Measurements from ENCODE around the gene FN1. TPM values are rescaled to one million over a fixed set of nuclear protein-coding genes. Genes with fewer than 3 reads are reported as not detected.

Gene FN1
- total RNA-seq, 1 experiment from 2014 or later, result 3,465 TPM

- no peak for DNase-seq (ENCODE audit: low read depth)
Measured at GRCh38 chr2:215407061-215407460, 28.8 kb downstream of the FN1 start.

- DNase-seq (ENCODE audit: low read depth), result no peak
Measured at GRCh38 chr2:215405722-215406581, 29.9 kb downstream of the FN1 start.

DNA sequence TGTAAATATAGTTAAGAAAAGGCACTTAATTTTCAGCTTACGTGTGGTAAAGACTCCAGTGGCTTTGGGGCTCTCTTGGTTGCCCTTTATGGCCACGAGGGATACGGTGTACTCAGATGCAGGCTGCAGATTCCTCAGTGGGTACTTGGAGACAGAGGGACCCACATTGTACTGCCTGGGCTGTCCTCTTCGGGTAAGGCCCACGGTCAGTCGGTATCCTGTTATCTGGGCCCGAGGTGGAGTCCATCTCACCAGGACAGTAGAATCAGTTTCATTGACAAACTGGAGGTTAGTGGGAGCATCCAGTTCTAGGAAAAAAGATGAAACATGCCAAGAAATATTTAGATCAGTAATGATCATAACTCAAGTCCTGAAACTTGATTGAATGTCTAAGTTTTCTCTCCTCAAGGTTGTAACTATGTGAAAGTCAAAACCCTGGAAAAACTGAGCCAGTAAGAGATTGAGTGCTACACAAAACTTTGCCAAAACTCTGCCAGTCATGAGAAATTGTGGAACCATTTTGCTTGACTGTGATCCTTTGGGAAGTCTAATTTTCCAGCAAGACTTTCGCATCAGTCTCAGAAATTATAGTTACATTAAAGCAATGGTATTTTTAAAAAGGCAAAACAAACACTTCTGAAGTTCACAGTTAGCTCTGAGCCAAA, 31.4 kb downstream of the FN1 start:
- DNase-seq (ENCODE audit: low read depth), result no peak

GRCh38 chr2:215403441-215404347, 32.2 kb downstream of the FN1 start:
- no peak for DNase-seq (ENCODE audit: low read depth)

DNA sequence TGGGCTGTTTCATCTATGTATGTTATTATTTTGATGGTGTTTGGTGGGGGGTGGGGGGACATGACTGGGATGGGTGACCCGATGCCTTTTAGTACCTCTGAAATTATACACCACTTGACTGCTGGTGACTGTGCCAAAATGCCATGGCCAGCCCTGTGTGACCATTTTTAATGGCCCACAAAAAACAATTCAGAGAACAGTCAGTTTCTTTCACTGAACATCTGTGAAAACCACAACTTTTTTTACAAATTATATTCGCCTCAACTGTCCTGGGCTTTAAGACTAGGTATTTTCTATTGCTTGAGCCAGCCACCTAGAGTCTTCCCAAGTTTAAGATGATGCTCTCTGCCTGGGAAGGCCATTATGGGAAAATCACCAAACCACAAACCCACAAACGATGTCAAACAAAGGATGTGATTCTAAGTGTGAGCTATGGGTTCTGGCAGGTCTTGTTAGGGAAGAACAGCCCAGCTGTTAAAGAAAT, 33.9 kb downstream of the FN1 start:
- DNase-seq (ENCODE audit: low read depth), result peak; percentile 86

DNA sequence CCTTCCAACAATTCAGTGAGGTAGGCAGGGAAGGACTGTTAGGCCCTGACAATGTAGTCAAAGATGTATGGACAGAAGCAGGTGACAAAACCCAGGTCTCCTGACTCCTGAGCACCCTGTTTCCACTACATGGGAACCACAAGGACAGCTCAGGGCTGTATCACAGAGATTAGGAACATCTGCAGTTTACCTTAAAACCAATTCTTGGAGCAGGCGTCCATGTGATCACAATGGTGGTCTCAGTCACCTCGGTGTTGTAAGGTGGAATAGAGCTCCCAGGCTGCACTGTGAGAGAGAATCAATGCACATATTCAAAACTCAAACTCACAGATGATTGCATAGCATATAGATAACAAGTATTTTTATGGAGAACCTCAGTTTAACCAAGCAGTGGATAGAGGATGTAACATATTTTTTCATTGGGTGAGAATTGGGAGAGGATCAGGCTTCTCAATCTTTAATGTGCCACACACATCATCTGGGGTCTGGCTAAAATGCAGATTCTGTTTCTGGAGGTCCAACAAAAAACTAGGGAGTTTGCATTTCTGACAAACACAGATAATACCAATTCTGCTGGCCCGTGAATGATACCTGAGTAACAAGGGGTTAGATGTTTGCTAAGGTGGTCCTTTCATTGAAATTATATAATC, 36.7 kb downstream of the FN1 start:
- no peak for DNase-seq (ENCODE audit: low read depth)

- no peak for DNase-seq (ENCODE audit: low read depth)
Measured at GRCh38 chr2:215397632-215398341, 38.1 kb downstream of the FN1 start.

- no peak for DNase-seq (ENCODE audit: low read depth)
Measured at GRCh38 chr2:215396595-215397313, 39.1 kb downstream of the FN1 start.

DNA sequence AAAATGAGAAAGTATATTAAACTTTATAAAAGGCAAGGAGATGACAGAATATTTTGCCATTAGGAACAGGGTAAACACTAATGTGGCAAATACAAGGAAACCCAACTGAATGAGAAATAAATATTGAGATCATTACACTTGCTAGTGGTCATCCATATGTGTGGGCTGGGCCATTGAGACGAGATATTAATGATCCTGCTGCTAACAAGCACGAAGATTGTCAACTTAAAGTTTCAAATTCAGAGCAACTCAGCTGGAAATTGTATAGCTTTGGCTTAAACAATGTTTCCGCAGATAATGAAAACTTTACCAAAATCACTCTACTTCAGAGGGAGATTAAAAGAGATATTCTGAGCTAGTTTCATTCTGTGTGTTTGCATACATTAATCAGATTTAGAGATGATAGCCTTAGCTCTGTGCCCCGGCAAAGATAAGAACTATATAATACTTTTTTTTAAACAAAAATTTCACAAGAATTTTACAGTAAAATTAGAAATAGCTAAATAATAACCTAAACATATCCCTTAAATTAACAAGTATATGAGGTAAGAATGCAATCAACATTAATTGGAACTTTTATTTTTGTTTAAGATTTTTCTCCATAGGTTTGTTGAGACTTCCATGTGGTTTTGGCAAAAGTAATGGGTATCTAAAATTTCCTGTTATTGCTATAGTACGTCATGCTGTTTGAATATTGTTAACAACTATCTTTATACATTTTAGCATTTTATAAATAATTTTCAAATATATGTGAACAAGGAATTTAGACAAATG, 40.0 kb downstream of the FN1 start:
- DNase-seq (ENCODE audit: low read depth), result no peak

- no peak for DNase-seq (ENCODE audit: low read depth)
Measured at GRCh38 chr2:215394102-215394805, 41.6 kb downstream of the FN1 start.

GRCh38 chr2:215392687-215393270, 43.1 kb downstream of the FN1 start:
- DNase-seq (ENCODE audit: low read depth), result no peak

GRCh38 chr2:215392164-215392563, 43.7 kb downstream of the FN1 start:
- no peak for DNase-seq (ENCODE audit: low read depth)

DNA sequence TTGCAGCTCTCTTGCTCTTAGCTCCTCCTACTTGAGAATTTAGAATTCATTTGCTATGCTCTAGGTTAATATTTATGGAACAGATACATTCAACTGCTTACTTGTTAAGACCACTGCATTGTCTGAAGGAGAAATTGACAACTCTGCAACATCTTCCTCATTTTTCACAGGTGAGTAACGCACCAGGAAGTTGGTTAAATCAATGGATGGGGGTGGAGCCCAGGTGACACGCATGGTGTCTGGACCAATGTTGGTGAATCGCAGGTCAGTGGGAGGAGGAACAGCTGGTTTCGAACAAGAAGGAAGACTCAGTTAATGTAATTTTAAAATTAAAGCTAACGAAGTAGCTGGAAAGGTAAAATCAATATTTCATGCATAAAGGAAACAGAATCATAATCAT, 44.3 kb downstream of the FN1 start:
- DNase-seq (ENCODE audit: low read depth), result no peak

GRCh38 chr2:215390550-215390913, 45.3 kb downstream of the FN1 start:
- DNase-seq (ENCODE audit: low read depth), result no peak

DNA sequence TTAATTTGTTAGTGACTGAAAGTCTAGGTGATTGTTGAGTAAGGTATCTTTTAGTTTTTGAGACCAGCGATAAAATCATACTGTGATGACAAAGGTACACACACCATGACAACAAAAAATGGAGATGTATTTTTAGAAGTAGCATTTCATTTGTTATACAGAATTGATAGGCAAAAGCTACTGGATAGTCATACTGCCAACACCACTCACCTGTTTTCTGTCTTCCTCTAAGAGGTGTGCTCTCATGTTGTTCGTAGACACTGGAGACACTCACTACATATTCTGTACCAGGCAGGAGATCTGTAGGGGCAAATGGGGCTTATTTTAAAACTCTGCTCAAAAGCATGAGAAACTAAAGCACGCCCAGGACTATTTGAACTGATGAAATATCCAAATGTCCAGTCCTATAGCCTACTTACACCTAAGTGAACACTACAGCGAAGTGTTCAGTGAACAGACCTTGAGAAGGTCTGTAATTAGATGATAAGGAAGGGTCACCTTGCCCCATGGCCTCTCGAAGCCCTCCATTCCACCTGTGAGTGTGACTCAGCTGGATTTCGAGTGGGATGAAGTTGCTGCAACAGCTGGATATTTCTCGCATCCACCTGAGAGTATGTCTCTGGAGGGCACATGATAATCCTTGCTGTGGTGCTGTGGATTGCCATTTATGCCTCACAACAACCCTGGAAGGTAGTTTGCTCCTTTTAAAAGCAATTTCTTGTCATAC, 47.7 kb downstream of the FN1 start:
- DNase-seq (ENCODE audit: low read depth), result no peak

DNA sequence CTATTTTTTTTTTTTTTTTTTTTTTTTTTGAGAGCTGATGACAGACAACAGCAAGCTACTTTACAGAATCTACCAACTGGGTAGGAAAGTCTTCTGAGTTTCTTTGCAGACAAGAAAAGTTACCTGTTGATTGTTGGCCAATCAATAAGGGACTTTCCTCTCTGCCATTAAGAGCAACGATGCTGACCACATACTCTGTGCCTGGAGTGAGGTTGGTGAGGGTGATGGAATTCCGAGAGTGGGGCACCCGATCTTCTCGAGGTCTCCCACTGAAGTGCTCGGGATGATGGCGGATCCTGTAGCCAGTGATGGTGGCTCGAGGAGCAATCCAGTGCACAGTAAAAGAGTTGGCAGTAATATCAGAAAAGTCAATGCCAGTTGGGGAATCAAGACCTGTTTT, 49.3 kb downstream of the FN1 start:
- no peak for DNase-seq (ENCODE audit: low read depth)

GRCh38 chr2:215384710-215385109, 51.2 kb downstream of the FN1 start:
- DNase-seq (ENCODE audit: low read depth), result no peak

Measured in Daoy (cell line).